BLaER1 (cell line): ENCODE data around the gene CPZ.

Experiments
- H3K27ac ChIP-seq: shearing (Covaris generic); formaldehyde crosslinking; 2 replicates; pipeline ENCODE4 v1.8.1; 2022
- H3K27me3 ChIP-seq: shearing (Covaris generic); formaldehyde crosslinking; 2 replicates; pipeline ENCODE4 v1.8.1; 2022
- H3K36me3 ChIP-seq: shearing (Covaris generic); formaldehyde crosslinking; 2 replicates; pipeline ENCODE4 v1.8.1; 2022
- H3K4me1 ChIP-seq: shearing (Covaris generic); formaldehyde crosslinking; 2 replicates; pipeline ENCODE4 v1.8.1; 2022
- H3K4me2 ChIP-seq: shearing (Covaris generic); formaldehyde crosslinking; 2 replicates; pipeline ENCODE4 v1.8.1; 2022
- H3K4me3 ChIP-seq: shearing (Covaris generic); formaldehyde crosslinking; 2 replicates; pipeline ENCODE4 v1.8.1; 2022
- H3K9ac ChIP-seq: shearing (Covaris generic); formaldehyde crosslinking; 2 replicates; pipeline ENCODE4 v1.8.1; 2022
- H3K9me3 ChIP-seq: shearing (Covaris generic); formaldehyde crosslinking; 2 replicates; pipeline ENCODE4 v1.8.1; 2022
- H4K20me1 ChIP-seq: shearing (Covaris generic); formaldehyde crosslinking; 2 replicates; pipeline ENCODE4 v1.8.1; 2022
- Cebpa-rat ChIP-seq: shearing (Covaris generic); IDR thresholded peaks from 2 replicates; pipeline ENCODE4 v1.8.1; 2022

CPZ gene

GRCh38 chr4:8657381-8658088, 65.0 kb downstream of the CPZ start:
- Histone ChIP-seq H3K4me3 (no peak overlapping the region), H3K4me2 (peak overlapping the region; percentile 81), H3K4me1 (peaks cover 36% of the 10 kb centered on the region), H3K27me3 (no peaks in the 10 kb centered on the region), H3K9me3 (peaks cover 11% of the 10 kb centered on the region), H4K20me1 (no peaks in the 10 kb centered on the region), H3K9ac (no peak overlapping the region; the same call in 1 of the 2 replicates), H3K27ac (peak overlapping the region; percentile 58; the same call in 1 of the 2 replicates), H3K36me3 (no peaks in the 10 kb centered on the region)
- no peak for TF ChIP-seq Cebpa-rat

GRCh38 chr4:8662776-8663175, 70.2 kb downstream of the CPZ start:
- no peaks in the 10 kb centered on the region for H3K27me3 ChIP-seq
- no peaks in the 10 kb centered on the region for H3K9me3 ChIP-seq
- no peak overlapping the region for H3K9ac ChIP-seq
- no peak overlapping the region for H3K27ac ChIP-seq
- no peak overlapping the region for H3K4me2 ChIP-seq
- TF ChIP-seq Cebpa-rat: no peak
- H3K36me3 ChIP-seq: no peaks in the 10 kb centered on the region
- H4K20me1 ChIP-seq: no peaks in the 10 kb centered on the region
- H3K4me1 ChIP-seq: peaks cover 27% of the 10 kb centered on the region
- no peak overlapping the region for H3K4me3 ChIP-seq

- Histone ChIP-seq H3K9me3 (no peaks in the 10 kb centered on the region), H3K9ac (no peak overlapping the region), H4K20me1 (no peaks in the 10 kb centered on the region), H3K27ac (no peak overlapping the region), H3K36me3 (no peaks in the 10 kb centered on the region), H3K4me1 (peaks cover 25% of the 10 kb centered on the region), H3K4me3 (no peak overlapping the region), H3K4me2 (no peak overlapping the region), H3K27me3 (no peaks in the 10 kb centered on the region)
- TF ChIP-seq Cebpa-rat: no peak
These were observed 71.7 kb downstream of the CPZ start for GRCh38 chr4:8664031-8664805.

- Histone ChIP-seq H3K9me3 (no peaks in the 10 kb centered on the region), H3K4me1 (peaks cover 24% of the 10 kb centered on the region), H3K4me3 (no peak overlapping the region), H3K4me2 (peak overlapping the region; percentile 42), H3K27ac (no peak overlapping the region), H3K27me3 (no peaks in the 10 kb centered on the region), H3K36me3 (no peaks in the 10 kb centered on the region), H3K9ac (no peak overlapping the region), H4K20me1 (no peaks in the 10 kb centered on the region)
- no peak for TF ChIP-seq Cebpa-rat
These were observed 72.4 kb downstream of the CPZ start for GRCh38 chr4:8664976-8665375.

GRCh38 chr4:8665406-8666360, 73.1 kb downstream of the CPZ start:
- Histone ChIP-seq H3K9ac (no peak overlapping the region), H3K9me3 (no peaks in the 10 kb centered on the region), H4K20me1 (no peaks in the 10 kb centered on the region), H3K27me3 (no peaks in the 10 kb centered on the region), H3K4me3 (no peak overlapping the region), H3K36me3 (no peaks in the 10 kb centered on the region), H3K27ac (no peak overlapping the region), H3K4me2 (peak overlapping the region; percentile 42), H3K4me1 (peaks cover 17% of the 10 kb centered on the region)
- no peak for TF ChIP-seq Cebpa-rat

- H3K4me2 ChIP-seq: no peak overlapping the region
- no peaks in the 10 kb centered on the region for H3K27me3 ChIP-seq
- H4K20me1 ChIP-seq: no peaks in the 10 kb centered on the region
- H3K27ac ChIP-seq: no peak overlapping the region
- no peak for TF ChIP-seq Cebpa-rat
- no peaks in the 10 kb centered on the region for H3K36me3 ChIP-seq
- H3K9ac ChIP-seq: no peak overlapping the region
- H3K9me3 ChIP-seq: no peaks in the 10 kb centered on the region
- H3K4me1 ChIP-seq: peaks cover 13% of the 10 kb centered on the region
- H3K4me3 ChIP-seq: no peak overlapping the region
These were observed 74.0 kb downstream of the CPZ start for GRCh38 chr4:8666581-8666980.
